ENCODE data around the gene RIPK4.

DNA sequence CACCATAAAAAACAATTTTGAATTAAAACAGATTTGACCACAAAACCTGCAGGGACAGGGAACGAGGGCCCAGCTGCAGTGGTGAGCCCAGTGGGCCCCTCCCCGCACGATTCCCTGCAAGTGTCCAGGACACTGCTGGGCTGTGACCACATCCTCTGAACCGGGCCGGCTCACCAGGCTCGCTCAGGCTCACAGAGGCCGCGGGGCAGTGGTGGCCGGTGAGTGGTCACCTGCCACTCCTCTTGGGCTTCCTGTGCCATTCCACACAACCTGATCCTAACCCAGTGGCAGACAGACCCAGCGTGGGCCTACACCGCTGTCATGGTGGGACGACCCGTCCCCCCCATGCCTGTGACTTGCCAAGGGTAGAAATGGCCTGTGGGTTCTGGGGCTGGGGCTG lies 36.5 kb upstream of the RIPK4 start:
- TF ChIP-seq POLR2A (IDR thresholded peaks at IDR 0.05; ENCODE audit: low read depth) = no peak
- TF ChIP-seq, protein P1, sequence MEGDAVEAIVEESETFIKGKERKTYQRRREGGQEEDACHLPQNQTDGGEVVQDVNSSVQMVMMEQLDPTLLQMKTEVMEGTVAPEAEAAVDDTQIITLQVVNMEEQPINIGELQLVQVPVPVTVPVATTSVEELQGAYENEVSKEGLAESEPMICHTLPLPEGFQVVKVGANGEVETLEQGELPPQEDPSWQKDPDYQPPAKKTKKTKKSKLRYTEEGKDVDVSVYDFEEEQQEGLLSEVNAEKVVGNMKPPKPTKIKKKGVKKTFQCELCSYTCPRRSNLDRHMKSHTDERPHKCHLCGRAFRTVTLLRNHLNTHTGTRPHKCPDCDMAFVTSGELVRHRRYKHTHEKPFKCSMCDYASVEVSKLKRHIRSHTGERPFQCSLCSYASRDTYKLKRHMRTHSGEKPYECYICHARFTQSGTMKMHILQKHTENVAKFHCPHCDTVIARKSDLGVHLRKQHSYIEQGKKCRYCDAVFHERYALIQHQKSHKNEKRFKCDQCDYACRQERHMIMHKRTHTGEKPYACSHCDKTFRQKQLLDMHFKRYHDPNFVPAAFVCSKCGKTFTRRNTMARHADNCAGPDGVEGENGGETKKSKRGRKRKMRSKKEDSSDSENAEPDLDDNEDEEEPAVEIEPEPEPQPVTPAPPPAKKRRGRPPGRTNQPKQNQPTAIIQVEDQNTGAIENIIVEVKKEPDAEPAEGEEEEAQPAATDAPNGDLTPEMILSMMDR (IDR thresholded peaks at IDR 0.05) = no peak

All from esophagus muscularis mucosa (tissue), 3 donors.